HG03159 (cell line): ENCODE data around the gene SOAT2.

Experiments
- ATAC-seq: cut with Tn5 transposase; IDR thresholded peaks from one replicate; pipeline ENCODE4 v1.9.1; 2021; ENCODE audit warnings: mild to moderate bottlenecking, moderate library complexity; ENCODE audit not compliant: unreplicated experiment

Gene SOAT2

GRCh38 chr12:53064613-53065436 lies 38.5 kb upstream of the SOAT2 start:
- ATAC-seq = no peak

DNA sequence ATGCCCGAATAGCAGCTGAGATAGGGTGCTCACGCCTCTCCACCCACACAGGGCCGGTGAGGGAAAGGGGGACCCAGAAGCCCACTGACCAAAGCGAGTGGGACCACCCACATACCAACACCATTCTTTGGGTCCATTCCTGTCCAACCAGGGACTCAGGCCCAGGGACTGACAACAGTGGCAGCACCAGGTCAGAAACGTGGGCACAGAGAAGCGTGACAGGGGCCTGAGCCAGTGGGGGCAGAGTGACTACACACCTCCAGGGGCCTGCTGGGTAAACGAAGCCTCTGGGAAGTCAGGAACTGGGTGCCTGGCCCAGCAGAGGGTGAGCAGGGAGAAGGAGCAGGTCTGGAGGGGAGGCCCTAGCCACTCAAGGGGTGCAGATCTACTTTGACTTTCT lies 37.8 kb upstream of the SOAT2 start:
- ATAC-seq = no peak

- ATAC-seq = no peak
Measured at GRCh38 chr12:53065975-53066931, 37.0 kb upstream of the SOAT2 start.

GRCh38 chr12:53067074-53067992 lies 36.0 kb upstream of the SOAT2 start:
- ATAC-seq = no peak

- ATAC-seq = no peak
Measured at GRCh38 chr12:53067993-53068770, 35.1 kb upstream of the SOAT2 start.

DNA sequence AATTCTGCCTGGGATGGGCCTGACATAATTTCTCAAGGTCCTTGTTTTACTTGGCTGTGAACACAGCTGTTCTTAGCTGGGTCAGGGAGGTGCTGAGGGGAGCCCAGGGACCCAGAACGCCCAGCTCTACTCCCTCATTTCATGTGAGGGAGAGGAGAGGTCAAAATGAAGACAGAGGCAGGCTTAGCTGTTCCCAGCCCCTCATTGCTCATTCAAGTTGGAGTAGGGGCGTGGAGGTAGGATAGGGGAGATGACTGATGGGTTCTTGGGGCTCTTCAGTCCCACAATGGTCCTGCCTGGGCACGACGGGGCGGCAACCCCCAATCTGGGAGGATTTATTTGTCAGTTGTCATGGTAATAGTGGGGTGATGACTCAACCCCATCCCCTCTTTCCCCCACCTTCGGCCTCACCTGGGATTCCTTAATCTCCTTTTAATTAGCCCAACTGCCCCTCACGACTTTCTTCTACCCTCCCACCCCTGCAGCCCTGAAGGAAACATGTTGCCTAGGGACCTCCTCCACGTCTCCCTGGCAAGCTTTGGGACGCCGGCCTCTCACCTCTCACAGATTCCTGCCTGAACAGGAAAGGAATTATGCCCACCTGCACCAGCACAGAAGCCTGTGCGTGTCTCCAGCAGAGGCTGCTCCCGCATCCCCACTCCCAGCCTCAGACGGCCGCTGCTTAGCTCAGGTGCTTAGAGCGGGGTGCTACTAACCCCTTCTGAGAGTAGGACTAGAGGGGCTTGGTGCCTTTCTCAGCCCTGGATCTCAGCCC lies 34.3 kb upstream of the SOAT2 start:
- ATAC-seq = no peak

GRCh38 chr12:53069621-53070410 lies 33.5 kb upstream of the SOAT2 start:
- ATAC-seq = no peak

DNA sequence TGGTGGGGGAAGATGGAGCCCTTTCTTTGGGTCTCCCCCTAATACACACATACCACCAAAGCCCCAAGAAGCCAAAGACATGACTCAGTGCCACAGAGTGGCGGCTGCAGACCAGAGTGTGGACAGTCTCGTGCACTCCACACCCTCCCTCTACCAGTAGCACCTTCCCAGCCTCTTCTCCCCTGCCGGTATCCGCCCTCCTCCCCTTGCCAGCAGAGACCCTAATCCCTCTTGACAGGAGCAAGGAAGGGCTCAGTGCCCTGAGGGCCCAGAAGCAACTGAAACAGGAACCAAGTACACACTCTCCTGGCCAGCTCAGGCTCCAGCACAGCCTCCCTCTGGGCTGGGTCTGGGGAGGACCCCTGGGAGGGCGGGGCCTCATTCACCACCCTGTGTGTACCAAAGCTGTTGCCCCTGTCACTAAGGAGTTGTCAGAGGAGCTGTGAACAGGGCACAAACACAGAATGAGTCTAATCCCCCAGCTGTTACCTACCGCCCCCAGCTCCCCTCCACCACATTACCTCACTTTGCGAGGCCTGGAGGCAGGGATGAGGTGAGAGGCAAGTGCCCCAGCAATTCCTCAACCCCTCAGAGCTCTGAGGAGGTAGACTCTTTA lies 32.3 kb upstream of the SOAT2 start:
- no peak for ATAC-seq

DNA sequence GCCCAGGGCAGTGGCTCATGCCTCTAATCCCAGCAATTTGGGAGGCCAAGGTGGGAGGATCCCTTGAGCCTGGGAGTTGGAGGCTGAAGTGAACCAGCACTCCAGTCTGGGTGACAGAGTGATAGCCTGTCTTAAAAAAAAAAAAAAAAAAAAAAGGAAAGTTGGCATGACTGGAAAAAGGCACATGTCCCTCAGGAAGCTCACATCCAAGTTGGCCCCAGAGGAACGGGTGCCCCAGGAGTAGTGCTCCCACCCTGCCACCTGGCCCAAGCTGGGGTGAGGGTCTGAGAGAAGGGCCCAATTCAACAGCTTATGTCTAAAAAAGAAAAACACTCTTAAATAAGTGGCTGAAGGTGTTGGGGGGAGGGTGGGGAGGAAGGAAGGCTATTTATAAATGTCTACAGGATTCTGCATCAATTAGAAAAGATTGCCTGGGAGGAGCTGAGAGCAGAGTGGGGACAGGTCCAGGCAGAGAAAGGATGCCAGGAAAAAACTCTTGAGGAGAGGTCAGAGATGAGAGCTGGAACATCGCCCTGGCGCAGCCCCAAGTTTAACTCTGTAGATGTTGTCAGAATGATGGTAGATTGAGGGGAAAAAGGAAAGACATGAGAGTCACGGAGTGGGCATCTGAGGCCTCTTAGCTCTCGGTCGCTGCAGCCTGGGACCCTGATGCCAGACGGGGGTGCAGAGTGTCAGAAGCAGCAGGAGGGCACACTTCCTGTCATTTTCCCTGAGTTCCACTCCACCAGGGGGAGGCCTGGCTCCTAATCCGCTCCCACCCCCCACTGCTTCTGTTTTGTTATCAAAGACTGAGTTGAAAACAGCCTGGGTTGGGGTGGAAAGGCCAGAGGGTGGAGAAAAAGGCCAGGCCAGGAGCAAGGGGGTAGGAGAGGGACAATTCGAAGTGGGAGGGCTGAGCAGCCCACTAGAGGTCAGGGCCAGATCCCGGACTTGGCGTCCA lies 31.4 kb upstream of the SOAT2 start:
- no peak for ATAC-seq

GRCh38 chr12:53073881-53074280 lies 29.4 kb upstream of the SOAT2 start:
- ATAC-seq = no peak

DNA sequence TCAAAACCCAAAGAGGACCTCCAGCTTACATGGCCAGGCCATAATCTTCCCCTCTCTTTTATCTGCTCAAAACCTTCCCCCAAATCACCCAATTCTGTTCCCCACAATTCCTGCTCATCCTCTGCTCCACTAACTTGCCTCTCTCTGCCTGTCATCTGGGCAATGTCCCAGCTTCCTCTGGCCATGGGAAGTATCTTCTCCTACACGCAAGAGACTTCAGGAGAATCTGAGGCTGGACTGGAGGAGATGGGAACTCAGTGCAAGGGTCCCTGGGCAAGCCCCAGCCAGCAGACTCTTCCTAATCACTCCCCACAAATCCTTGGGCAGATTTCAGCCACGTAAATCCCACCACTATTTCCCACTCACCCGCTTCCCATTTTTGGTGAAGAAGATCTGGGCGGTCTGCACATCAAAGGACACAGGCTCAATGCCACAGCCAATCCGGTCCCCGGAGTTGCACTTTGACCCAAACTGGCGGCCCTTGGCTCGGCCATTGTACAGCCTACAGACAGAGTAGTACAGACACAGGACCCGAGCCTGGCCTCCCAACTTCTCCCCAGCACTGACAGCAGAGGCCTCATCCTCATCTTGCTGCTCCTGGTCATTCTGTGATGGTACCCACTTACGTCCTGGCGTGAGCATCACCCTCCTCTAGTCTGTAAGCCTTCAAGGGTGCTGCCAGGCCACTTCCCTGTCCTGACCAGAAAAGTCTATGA lies 28.8 kb upstream of the SOAT2 start:
- ATAC-seq = no peak

GRCh38 chr12:53074999-53075370 lies 28.3 kb upstream of the SOAT2 start:
- no peak for ATAC-seq

DNA sequence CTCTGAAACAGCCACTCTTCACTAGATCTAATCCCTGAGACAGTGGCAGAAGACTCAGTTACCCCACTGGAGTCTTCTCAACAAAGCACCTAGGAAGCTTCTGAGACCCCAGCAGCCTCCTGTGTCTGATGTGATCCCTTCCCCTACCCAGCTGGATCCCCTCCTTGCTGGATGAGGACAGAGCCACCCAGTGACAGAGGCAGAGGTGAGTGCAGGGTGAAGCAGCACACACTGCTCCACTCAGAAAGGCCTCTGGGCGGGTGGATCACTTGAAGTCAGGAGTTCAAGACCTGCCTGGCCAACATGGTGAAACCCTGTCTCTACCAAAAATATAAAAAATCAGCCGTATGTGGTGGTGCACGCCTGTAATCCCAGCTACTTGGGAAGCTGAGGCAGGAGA lies 26.8 kb upstream of the SOAT2 start:
- ATAC-seq = no peak

DNA sequence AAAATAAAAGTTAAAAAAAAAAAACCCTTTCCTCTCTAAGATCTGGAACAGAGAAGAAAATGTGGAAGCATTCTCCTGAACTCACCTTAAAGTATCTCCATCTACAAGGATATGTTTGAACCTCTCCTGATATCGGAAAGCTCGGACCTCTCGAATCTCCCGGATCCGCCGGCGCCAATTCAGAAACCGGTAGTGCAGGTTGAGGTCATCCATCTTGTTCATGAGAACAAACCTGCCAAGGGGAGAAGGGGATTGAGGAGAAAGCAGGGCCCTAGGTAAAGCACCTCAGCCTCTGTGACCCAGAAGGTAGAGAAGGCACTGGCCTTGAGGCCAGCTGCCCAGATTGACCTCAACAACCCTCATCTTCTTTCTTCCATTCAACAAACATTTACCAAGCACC lies 26.3 kb upstream of the SOAT2 start:
- ATAC-seq = no peak

GRCh38 chr12:53078425-53079225 lies 24.7 kb upstream of the SOAT2 start:
- ATAC-seq = peak; percentile 34
